Measurements from ENCODE around the gene RPAP2. TPM values are rescaled to one million over a fixed set of nuclear protein-coding genes. Genes with fewer than 3 reads are reported as not detected.

Gene RPAP2
- total RNA-seq, 1 experiment from 2014 or later: 28.1 TPM

DNA sequence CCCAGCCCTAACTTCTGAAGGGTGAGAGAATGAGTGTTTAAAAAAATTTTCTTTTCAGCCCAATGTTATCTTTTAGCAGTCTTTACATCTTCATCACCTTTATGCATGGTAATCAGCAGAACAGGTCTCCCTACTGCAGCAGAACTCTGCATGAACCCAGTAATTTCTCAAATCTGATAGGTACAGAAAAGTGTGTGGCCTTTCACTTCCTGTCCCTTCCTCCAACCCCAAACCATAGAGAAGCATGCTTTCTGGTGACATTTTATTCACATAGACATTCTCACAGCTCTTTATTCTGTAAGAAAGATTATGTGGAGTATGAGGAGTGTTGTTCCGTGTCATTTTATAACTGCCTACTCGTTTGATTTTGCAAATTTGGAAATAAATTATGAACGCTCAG is 68.6 kb downstream of the RPAP2 start:
- Histone ChIP-seq H3K27me3 (ENCODE audit: insufficient read depth, low read length) (no peaks in the 10 kb centered on the region), H2AFZ (ENCODE audit: low read depth, low read length, poor library complexity, severe bottlenecking) (no peak overlapping the region), H3K9ac (ENCODE audit: low read length) (no peak overlapping the region), H3K4me3 (replicated peaks in 1 of 2; ENCODE audit: low read depth in 1 of 2, low read length in 2 of 2) (no peak overlapping the region), H3K4me1 (ENCODE audit: control insufficient read depth in 1 of 2, insufficient read depth in 2 of 2, low read length in 2 of 2) (no peaks in the 10 kb centered on the region), H3K36me3 (ENCODE audit: control insufficient read depth in 1 of 2, insufficient read depth in 2 of 2, low read length in 2 of 2) (no peaks in the 10 kb centered on the region; a peak in 1 of 4 replicates), H4K20me1 (ENCODE audit: insufficient read depth) (no peaks in the 10 kb centered on the region), H3K4me2 (ENCODE audit: low read length) (no peak overlapping the region), H3K79me2 (ENCODE audit: insufficient read depth, low read length) (no peaks in the 10 kb centered on the region), H3K27ac (ENCODE audit: low read depth, low read length) (no peak overlapping the region), H3K9me3 (ENCODE audit: control insufficient read depth in 1 of 2, insufficient read depth in 1 of 2, low read depth in 1 of 2, low read length in 2 of 2) (no peaks in the 10 kb centered on the region), H3K9me2 (ENCODE audit: insufficient read depth) (no peaks in the 10 kb centered on the region)
- no peak for TF ChIP-seq TCF7L2 (IDR thresholded peaks at IDR 0.05; ENCODE audit: borderline replicate concordance, extremely low read depth, insufficient read depth, insufficient read length)
- TF ChIP-seq ZBTB33 (IDR thresholded peaks at IDR 0.05; ENCODE audit: extremely low read depth, insufficient replicate concordance, low read length): no peak
- TF ChIP-seq CEBPB (IDR thresholded peaks at IDR 0.05; ENCODE audit: low read depth): no peak
- TF ChIP-seq POLR2AphosphoS5 (IDR thresholded peaks at IDR 0.05; ENCODE audit: low read depth, low read length): no peak
- no peak for TF ChIP-seq JUND (IDR thresholded peaks at IDR 0.05)
- no peak for TF ChIP-seq REST (IDR thresholded peaks at IDR 0.05; ENCODE audit: low read depth)
- TF ChIP-seq ZFX (IDR thresholded peaks at IDR 0.05): no peak
- no peak for TF ChIP-seq YY1 (IDR thresholded peaks at IDR 0.05; ENCODE audit: extremely low read depth, insufficient replicate concordance, low read depth, low read length)
- no peak for TF ChIP-seq EZH2 (IDR thresholded peaks at IDR 0.05)
- TF ChIP-seq EGR1 (IDR thresholded peaks at IDR 0.05; ENCODE audit: low read depth): no peak
- no peak for TF ChIP-seq EZH2phosphoT487 (IDR thresholded peaks at IDR 0.05; ENCODE audit: borderline replicate concordance)
- TF ChIP-seq CTCF (IDR thresholded peaks at IDR 0.05 in 2 of 3, conservative IDR thresholded peaks at IDR 0.05 in 1 of 3; ENCODE audit: borderline replicate concordance in 1 of 3, insufficient read depth in 1 of 3, low read depth in 2 of 3, low read length in 2 of 3): no peak
- TF ChIP-seq SRF (IDR thresholded peaks at IDR 0.05; ENCODE audit: low read depth): no peak
- TF ChIP-seq RAD21 (IDR thresholded peaks at IDR 0.05; ENCODE audit: low read depth): no peak
- CTCF ChIA-PET: no interaction called here
- intact Hi-C loops (cut with micrococcal nuclease): no loop called here
- ATAC-seq: no peak
- POLR2A ChIA-PET: no interaction called here
- RAD21 ChIA-PET (ENCODE audit: low non-redundant PET in 1 of 2, low total read pairs in 2 of 2, uncharacterized antibody in 2 of 2, unreplicated experiment in 2 of 2): no interaction called here
- no TSS peak for BruUV-seq (replicated peaks)
- DNase-seq (ENCODE audit: low read depth, low spot score): no peak
